ENCODE measurements around the gene PRR12.
A peak's percentile ranks its signal among the peaks of the same experiment; 100 is the strongest.

The PRR12 gene

GRCh38 chr19:49590971-49591730 is at the start of gene PRR12:
Gene PRR12, plus strand, starts transcription at chr19:49591182. Its CDS starts 473 bp downstream, at chr19:49591655.
- DNase-seq (ENCODE audit: low read depth in 2 of 2, low spot score in 1 of 2) = peak in 1 of 2 donors; percentile 61

GRCh38 chr19:49541914-49542313 is 49.1 kb upstream of the PRR12 start:
- no peak for DNase-seq (ENCODE audit: low read depth in 2 of 2, low spot score in 1 of 2)

- no peak for DNase-seq (ENCODE audit: low read depth in 2 of 2, low spot score in 1 of 2)
Measured at GRCh38 chr19:49542446-49542845, 48.5 kb upstream of the PRR12 start.

- no peak for DNase-seq (ENCODE audit: low read depth in 2 of 2, low spot score in 1 of 2)
Measured at GRCh38 chr19:49543032-49543431, 48.0 kb upstream of the PRR12 start.

DNA sequence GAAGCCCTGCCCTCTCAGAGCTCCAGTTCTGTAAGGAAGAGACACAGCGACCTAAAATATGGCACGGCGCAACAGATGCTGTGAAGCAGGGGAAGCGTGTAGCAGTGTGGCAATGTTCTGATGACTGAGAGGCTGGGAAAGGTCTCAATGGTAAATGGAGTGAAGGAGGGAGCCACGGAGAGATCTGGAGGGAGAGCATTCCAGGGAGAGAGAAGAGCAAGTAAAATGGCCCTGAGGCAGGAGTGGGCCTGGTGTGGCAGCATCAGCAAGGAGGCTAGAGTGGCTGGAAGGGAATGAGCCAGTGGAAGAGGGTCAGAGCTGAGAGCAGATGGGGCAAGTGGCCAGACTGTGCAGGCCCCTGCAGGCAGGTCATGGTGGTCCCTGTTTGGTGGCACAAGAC is 46.8 kb upstream of the PRR12 start:
- no peak for DNase-seq (ENCODE audit: low read depth in 2 of 2, low spot score in 1 of 2)

- peak in 1 of 2 donors; percentile 46 for DNase-seq (ENCODE audit: low read depth in 2 of 2, low spot score in 1 of 2)
Measured at GRCh38 chr19:49546825-49547565, 44.0 kb upstream of the PRR12 start.

DNA sequence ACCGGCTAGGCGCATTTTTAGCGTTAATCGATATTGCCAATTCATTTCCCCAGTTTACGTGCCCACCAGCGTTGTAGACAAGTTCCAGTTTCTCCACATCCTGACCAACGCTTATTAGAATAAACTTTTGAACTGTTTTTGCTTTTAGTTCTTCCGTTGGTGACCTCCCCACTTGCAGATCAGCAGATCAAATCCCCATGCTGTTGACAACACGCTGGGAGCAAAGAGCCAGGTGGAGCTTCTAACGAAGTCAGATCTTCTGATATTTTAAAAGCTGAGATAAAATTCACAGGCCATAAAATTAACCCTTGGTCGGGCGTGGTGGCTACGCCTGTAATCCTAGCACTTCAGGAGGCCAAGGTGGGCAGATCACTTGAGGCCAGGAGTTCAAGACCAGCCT is 41.9 kb upstream of the PRR12 start:
- DNase-seq (ENCODE audit: low read depth in 2 of 2, low spot score in 1 of 2) = no peak

DNA sequence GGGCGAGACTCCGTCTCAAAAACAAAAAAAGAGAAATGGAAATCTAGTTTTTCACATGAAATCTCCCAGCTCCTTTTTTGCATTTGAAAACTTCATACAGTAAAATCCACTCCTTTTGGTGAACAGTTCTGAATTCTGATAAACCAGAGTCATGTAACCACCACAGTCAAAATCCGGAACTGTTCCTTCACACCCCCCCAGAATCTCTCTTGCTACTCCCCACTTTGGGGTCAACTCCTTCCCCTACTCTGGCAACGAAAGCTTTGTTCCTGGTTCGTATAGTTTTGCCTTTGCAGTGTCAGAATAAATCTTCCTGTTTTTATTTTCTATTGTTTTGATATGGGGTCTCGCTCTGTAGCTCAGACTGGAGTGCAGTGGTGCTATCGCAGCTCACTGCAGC is 39.5 kb upstream of the PRR12 start:
- DNase-seq (ENCODE audit: low read depth in 2 of 2, low spot score in 1 of 2) = no peak

DNA sequence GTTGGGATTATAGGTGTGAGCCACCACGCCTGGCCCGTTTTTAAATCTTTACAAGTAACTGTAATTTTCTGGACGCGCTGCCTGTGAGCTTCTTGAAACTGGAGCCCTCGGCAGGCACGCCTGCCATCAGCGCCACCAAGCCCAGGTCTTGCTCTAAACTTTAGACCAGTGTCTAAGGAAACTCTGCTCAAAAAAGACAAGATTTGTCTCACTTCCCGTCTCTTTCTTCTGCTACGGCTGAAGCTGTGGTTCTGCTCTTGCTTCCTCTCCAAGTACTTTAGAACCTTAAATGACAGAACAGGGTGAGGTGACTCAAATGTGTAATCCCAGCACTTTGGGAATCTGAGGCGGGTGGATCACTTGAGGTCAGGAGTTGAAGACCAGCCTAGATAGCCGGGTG is 38.2 kb upstream of the PRR12 start:
- DNase-seq (ENCODE audit: low read depth in 2 of 2, low spot score in 1 of 2) = no peak

- DNase-seq (ENCODE audit: low read depth in 2 of 2, low spot score in 1 of 2) = no peak
Measured at GRCh38 chr19:49553451-49554271, 37.3 kb upstream of the PRR12 start.

- DNase-seq (ENCODE audit: low read depth in 2 of 2, low spot score in 1 of 2) = no peak
Measured at GRCh38 chr19:49554701-49555181, 36.2 kb upstream of the PRR12 start.

DNA sequence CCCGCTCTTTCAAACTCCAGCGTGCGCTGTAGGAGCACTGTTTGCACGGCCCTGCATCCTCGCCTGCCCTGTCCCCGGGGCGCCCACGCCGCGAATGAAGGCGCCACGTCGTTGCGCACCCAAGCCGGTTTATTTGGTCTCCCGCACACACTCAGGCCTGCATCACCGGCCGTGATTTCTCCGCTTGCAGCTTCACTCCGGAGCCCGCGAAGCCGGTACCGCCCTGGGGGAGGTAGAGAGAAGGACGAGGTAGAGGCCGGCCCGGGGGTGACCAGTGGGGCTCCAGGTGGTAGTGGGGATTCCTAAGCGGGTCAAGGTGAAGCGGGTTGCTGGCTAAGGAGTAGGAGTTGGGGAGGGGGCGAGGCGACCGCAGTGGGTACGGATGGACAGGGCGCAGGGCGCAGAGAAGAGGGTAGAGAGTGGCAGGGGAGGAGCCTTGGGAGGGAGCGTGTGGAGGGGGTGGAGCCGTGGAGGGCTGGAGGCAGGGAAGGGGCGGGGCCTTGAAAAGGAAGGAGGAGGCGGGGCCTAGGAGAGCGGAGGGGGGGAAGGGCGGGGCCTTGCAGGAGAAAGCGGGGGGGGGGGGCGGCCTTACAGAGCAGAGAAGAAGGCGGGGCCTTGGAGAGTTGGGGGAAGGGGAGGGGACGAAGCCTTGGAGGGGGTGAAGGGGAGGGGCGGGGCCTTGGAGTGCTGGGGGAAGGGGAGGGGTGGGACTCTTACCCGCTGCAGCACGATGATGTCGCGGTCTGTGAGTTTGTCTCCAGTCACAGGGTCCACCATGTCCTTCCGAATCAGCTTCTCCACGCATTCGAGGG is 35.2 kb upstream of the PRR12 start:
- DNase-seq (ENCODE audit: low read depth in 2 of 2, low spot score in 1 of 2) = peak; percentile 48 to 53

- DNase-seq (ENCODE audit: low read depth in 2 of 2, low spot score in 1 of 2) = no peak
Measured at GRCh38 chr19:49556412-49557398, 34.3 kb upstream of the PRR12 start.

DNA sequence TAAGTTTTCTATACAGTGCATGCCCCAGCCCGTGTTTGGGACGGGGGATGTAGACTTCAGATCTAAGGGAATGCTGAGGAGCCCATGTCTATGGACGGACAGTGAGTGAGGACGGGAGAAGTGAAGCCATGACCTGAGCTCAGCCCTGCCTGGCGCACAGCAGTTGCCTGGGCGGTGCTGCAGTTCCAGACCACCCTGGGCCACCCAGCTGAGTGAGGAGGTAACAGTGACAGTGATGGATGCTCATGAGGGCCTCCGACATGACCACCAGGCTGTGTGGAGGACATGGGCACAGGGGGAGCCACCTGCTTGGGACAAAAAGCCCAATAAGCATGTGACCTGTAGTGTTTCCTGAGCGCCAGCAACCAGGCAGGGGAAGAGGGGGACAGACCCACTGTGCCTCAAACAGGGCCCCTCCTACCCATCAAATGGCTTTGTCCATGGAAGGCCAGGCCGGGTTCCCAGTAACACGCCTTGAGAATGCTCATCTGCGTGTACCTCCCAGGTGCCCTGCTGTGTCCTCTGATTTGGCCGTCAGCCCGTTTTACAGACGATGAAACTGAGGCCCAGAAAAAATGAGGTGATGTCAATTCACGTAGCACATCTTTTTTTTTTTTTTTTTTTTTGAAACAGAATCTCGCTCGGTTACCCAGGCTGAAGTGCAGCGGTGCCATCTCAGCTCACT is 33.2 kb upstream of the PRR12 start:
- no peak for DNase-seq (ENCODE audit: low read depth in 2 of 2, low spot score in 1 of 2)

GRCh38 chr19:49558591-49558990 is 32.4 kb upstream of the PRR12 start:
- no peak for DNase-seq (ENCODE audit: low read depth in 2 of 2, low spot score in 1 of 2)

- DNase-seq (ENCODE audit: low read depth in 2 of 2, low spot score in 1 of 2) = no peak
Measured at GRCh38 chr19:49559443-49559842, 31.5 kb upstream of the PRR12 start.

DNA sequence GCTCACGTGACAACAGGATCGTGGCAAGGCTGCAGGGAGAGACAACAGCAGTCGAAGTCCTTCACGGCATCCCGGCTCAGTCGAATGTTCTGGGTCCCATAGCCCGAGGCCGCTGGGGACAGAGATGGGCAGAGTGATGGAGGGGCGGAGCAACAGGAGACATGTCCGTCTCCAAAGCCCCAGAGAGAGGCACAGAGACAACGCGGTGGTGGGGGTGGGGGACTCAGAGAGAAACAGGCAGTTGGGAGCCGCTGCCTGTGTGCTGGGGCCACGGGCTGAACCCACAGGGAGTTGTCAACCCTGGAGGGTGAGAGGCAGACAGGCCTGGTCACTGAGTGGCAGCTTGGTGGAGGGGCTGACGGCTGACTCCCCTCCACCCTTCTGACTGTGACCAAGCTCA is 31.1 kb upstream of the PRR12 start:
- no peak for DNase-seq (ENCODE audit: low read depth in 2 of 2, low spot score in 1 of 2)

- DNase-seq (ENCODE audit: low read depth in 2 of 2, low spot score in 1 of 2) = no peak
Measured at GRCh38 chr19:49560358-49560900, 30.6 kb upstream of the PRR12 start.

- no peak for DNase-seq (ENCODE audit: low read depth in 2 of 2, low spot score in 1 of 2)
Measured at GRCh38 chr19:49564616-49565045, 26.4 kb upstream of the PRR12 start.

All from stimulated activated CD8-positive, alpha-beta memory T cell treated with anti-CD3 and anti-CD28 coated beads, Interleukin-4, amount 100 ng/mL, for 4 hours (primary cell).